Caco-2 (cell line): ENCODE data around the gene DARS1. TPM values are rescaled to one million over a fixed set of nuclear protein-coding genes. Genes with fewer than 3 reads are reported as not detected.

Experiments
- BruUV-seq: library from RNA; stranded (reverse); fragments of 400-500 nt; replicated peaks from 2 replicates; lab custom pipeline; 2021; lab: Mats Ljungman, UMichigan
- CTCF ChIA-PET: fragments of 300-600 bp; sonication (Branson Sonifier 250); formaldehyde crosslinking; loops from one replicate; lab custom pipeline; 2022; ENCODE audit warnings: antibody characterized with exemption; lab: Charles Lee
- POLR2A ChIA-PET: fragments of 300-600 bp; sonication (Branson Sonifier 250); formaldehyde crosslinking; loops from one replicate; lab custom pipeline; 2022; ENCODE audit warnings: antibody characterized with exemption; lab: Charles Lee
- DNase-seq, 2 experiments: peaks; one replicate each; pipeline versions ENCODE4 v3.0.0 to v3.0.0-alpha.2; 2020 to 2022
- H3K27me3 ChIP-seq: replicated peaks from 2 replicates; pipeline ENCODE4 v1.6.0; 2011; ENCODE audit warnings: low read length; ENCODE audit not compliant: control insufficient read depth, insufficient read depth
- H3K36me3 ChIP-seq: 2 replicates; pipeline ENCODE4 v1.5.1; 2011; ENCODE audit warnings: low read length; ENCODE audit not compliant: control insufficient read depth, insufficient read depth
- H3K4me1 ChIP-seq: fragments of 250-450 bp; sonication (Bioruptor Pico); 2 replicates; pipeline ENCODE4 v1.5.1; 2020; ENCODE audit warnings: mild to moderate bottlenecking
- H3K4me3 ChIP-seq: 2 replicates; pipeline ENCODE4 v1.5.1; 2011; ENCODE audit warnings: low read depth, mild to moderate bottlenecking, control low read depth, low read length
- H3K9me3 ChIP-seq: fragments of 250-450 bp; sonication (Bioruptor Pico); 2 replicates; pipeline ENCODE4 v1.5.1; 2020; ENCODE audit warnings: mild to moderate bottlenecking, moderate library complexity
- H3K27ac Mint-ChIP-seq: one replicate; pipeline ENCODE4 v1.8.0; 2022; ENCODE audit warnings: mixed read lengths; ENCODE audit not compliant: unreplicated experiment
- H3K27me3 Mint-ChIP-seq: one replicate; pipeline ENCODE4 v1.8.0; 2022; ENCODE audit warnings: mixed read lengths; ENCODE audit not compliant: insufficient read depth, unreplicated experiment
- H3K36me3 Mint-ChIP-seq: one replicate; pipeline ENCODE4 v1.8.0; 2022; ENCODE audit warnings: mild to moderate bottlenecking, mixed read lengths; ENCODE audit not compliant: insufficient read depth, unreplicated experiment
- H3K4me1 Mint-ChIP-seq: one replicate; pipeline ENCODE4 v1.8.0; 2022; ENCODE audit warnings: low read depth, mixed read lengths; ENCODE audit not compliant: unreplicated experiment
- H3K4me3 Mint-ChIP-seq: one replicate; pipeline ENCODE4 v1.8.0; 2022; ENCODE audit warnings: mild to moderate bottlenecking, moderate library complexity, mixed read lengths; ENCODE audit not compliant: unreplicated experiment
- H3K9me3 Mint-ChIP-seq: one replicate; pipeline ENCODE4 v1.8.0; 2022; ENCODE audit warnings: mixed read lengths; ENCODE audit not compliant: unreplicated experiment
- CTCF ChIP-seq, 2 experiments: fragments of 200-600 bp in 1 of 2; IDR thresholded peaks; 1 replicate in 1 of 2; 2 replicates in 1 of 2; pipeline versions ENCODE4 v1.5.1 to v1.8.0; 2011 to 2022; ENCODE audit warnings: antibody characterized with exemption in 1 of 2, control low read depth in 1 of 2, inconsistent platforms in 1 of 2, low read depth in 1 of 2, low read length in 1 of 2, mild to moderate bottlenecking in 1 of 2, moderate library complexity in 1 of 2; ENCODE audit not compliant: insufficient read depth in 1 of 2, severe bottlenecking in 1 of 2, unreplicated experiment in 1 of 2
- intact Hi-C: fragments of 100-400 bp; cut with micrococcal nuclease; formaldehyde crosslinking; loops from one replicate; pipeline ENCODE4 v1.10.0; 2022; ENCODE audit not compliant: unreplicated experiment
- total RNA-seq: library from RNA; stranded (reverse); gene quantifications from 2 replicates; pipeline ENCODE4 v1.2.3, GENCODE V29; 2022

The DARS1 gene
- total RNA-seq, 1 experiment from 2014 or later = 90.9 TPM

GRCh38 chr2:136010126-136010525 is 24.7 kb upstream of the DARS1 start:
- BruUV-seq = no TSS peak
- DNase-seq = no peak
- Histone ChIP-seq H3K9me3 (no peaks in the 10 kb centered on the region), H3K27me3 (no peaks in the 10 kb centered on the region), H3K36me3 (no peaks in the 10 kb centered on the region), H3K4me3 (no peak overlapping the region), H3K4me1 (peaks cover 22% of the 10 kb centered on the region)
- ChIA-PET POLR2A (no interaction called here), CTCF (no interaction called here)
- H3K27ac Mint-ChIP-seq = no peak overlapping the region
- H3K4me1 Mint-ChIP-seq = peaks cover 16% of the 10 kb centered on the region
- H3K27me3 Mint-ChIP-seq = no peaks in the 10 kb centered on the region
- no peak overlapping the region for H3K4me3 Mint-ChIP-seq
- TF ChIP-seq CTCF (IDR thresholded peaks at IDR 0.05; ENCODE audit: insufficient read depth in 1 of 2, low read depth in 1 of 2, low read length in 1 of 2, severe bottlenecking in 1 of 2, unreplicated experiment in 1 of 2) = no peak
- no peaks in the 10 kb centered on the region for H3K9me3 Mint-ChIP-seq
- H3K36me3 Mint-ChIP-seq = no peaks in the 10 kb centered on the region
- intact Hi-C loops = no loop called here

DNA sequence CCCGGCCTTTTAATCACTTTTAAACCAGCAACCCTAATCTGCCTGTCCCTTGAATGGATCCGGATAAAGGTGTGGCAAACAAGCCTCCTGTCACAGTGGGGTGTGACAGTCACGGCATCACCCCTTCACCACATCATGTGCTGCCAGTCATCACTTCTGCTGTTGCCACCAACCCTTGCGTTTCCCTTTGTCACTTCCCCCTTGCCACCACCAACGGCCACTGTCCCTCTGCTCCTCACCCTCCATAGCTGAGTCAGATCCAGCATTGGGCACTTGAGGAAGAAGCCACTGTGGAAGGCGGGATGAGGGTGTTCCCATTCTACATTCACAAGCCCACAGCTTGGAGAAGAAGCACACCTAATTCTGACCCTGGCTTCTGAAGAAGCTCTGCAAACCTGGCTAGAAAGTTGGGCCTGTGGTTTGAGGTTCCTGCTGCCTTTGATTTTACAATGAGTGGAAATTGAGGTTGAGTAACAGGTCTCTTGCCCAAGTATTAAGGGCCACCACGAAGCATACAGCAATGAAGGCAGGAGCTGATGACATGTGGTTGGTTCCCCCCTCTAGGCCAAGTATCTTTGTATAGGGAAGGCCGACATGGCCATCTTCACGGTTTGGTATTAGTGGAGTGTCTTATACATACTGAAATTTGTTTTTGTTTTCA is 22.9 kb upstream of the DARS1 start:
- intact Hi-C loops = no loop called here
- POLR2A ChIA-PET = no interaction called here
- no TSS peak for BruUV-seq

GRCh38 chr2:136006658-136007057 is 21.2 kb upstream of the DARS1 start:
- Histone ChIP-seq H3K4me1 (peaks cover 22% of the 10 kb centered on the region), H3K9me3 (no peaks in the 10 kb centered on the region), H3K27me3 (no peaks in the 10 kb centered on the region), H3K36me3 (no peaks in the 10 kb centered on the region), H3K4me3 (no peak overlapping the region)
- Mint-ChIP-seq H3K4me1 (peaks cover 16% of the 10 kb centered on the region), H3K4me3 (no peak overlapping the region), H3K27me3 (no peaks in the 10 kb centered on the region), H3K36me3 (no peaks in the 10 kb centered on the region), H3K9me3 (no peaks in the 10 kb centered on the region), H3K27ac (peak overlapping the region; percentile 19)
- ChIA-PET POLR2A (no interaction called here), CTCF (no interaction called here)
- no peak for TF ChIP-seq CTCF (IDR thresholded peaks at IDR 0.05; ENCODE audit: insufficient read depth in 1 of 2, low read depth in 1 of 2, low read length in 1 of 2, severe bottlenecking in 1 of 2, unreplicated experiment in 1 of 2)
- no peak for DNase-seq
- BruUV-seq = no TSS peak
- intact Hi-C loops = no loop called here

More for the DNA sequence above, 22.9 kb upstream of the DARS1 start:
- Mint-ChIP-seq H3K27me3 (no peaks in the 10 kb centered on the region), H3K9me3 (no peaks in the 10 kb centered on the region), H3K4me1 (peaks cover 16% of the 10 kb centered on the region), H3K4me3 (no peak overlapping the region), H3K27ac (peak overlapping the region; percentile 26), H3K36me3 (no peaks in the 10 kb centered on the region)
- peaks cover 22% of the 10 kb centered on the region for H3K4me1 ChIP-seq
- H3K4me3 ChIP-seq = no peak overlapping the region
- no peak for TF ChIP-seq CTCF (IDR thresholded peaks at IDR 0.05; ENCODE audit: insufficient read depth in 1 of 2, low read depth in 1 of 2, low read length in 1 of 2, severe bottlenecking in 1 of 2, unreplicated experiment in 1 of 2)
- CTCF ChIA-PET = no interaction called here
- H3K9me3 ChIP-seq = no peaks in the 10 kb centered on the region
- H3K36me3 ChIP-seq = no peaks in the 10 kb centered on the region
- H3K27me3 ChIP-seq = no peaks in the 10 kb centered on the region
- DNase-seq = no peak
